Measurements from ENCODE around the gene TGM4. TPM values are rescaled to one million over a fixed set of nuclear protein-coding genes. Genes with fewer than 3 reads are reported as not detected.

Gene TGM4
- total and polyA plus RNA-seq, 9 of the 15 experiments (the other 6 are each of a cell fraction or from before 2014, with no cell fraction given) = not detected

- TF ChIP-seq E2F6 (IDR thresholded peaks at IDR 0.05; ENCODE audit: borderline replicate concordance in 1 of 2, extremely low read depth in 1 of 2, insufficient read depth in 1 of 2, insufficient read length in 1 of 2, low read depth in 1 of 2, low read length in 1 of 2, poor library complexity in 1 of 2, severe bottlenecking in 1 of 2) (no peak), XRCC5 (IDR thresholded peaks at IDR 0.05; ENCODE audit: low read depth, low read length) (no peak), NR0B1 (IDR thresholded peaks at IDR 0.05; ENCODE audit: partially characterized antibody) (no peak), CHD2 (IDR thresholded peaks at IDR 0.05; ENCODE audit: low read depth, low read length) (no peak), ZKSCAN3 (CRISPR knock-in tag; IDR thresholded peaks at IDR 0.05) (no peak), TAF7 (tag; IDR thresholded peaks at IDR 0.05) (no peak)
- TF ChIP-seq, protein P1, sequence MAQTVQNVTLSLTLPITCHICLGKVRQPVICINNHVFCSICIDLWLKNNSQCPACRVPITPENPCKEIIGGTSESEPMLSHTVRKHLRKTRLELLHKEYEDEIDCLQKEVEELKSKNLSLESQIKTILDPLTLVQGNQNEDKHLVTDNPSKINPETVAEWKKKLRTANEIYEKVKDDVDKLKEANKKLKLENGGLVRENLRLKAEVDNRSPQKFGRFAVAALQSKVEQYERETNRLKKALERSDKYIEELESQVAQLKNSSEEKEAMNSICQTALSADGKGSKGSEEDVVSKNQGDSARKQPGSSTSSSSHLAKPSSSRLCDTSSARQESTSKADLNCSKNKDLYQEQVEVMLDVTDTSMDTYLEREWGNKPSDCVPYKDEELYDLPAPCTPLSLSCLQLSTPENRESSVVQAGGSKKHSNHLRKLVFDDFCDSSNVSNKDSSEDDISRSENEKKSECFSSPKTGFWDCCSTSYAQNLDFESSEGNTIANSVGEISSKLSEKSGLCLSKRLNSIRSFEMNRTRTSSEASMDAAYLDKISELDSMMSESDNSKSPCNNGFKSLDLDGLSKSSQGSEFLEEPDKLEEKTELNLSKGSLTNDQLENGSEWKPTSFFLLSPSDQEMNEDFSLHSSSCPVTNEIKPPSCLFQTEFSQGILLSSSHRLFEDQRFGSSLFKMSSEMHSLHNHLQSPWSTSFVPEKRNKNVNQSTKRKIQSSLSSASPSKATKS (CRISPR knock-in tag; IDR thresholded peaks at IDR 0.05) = no peak
Measured at GRCh38 chr3:44902628-44903027, 28.2 kb downstream of the TGM4 start (continued).
